DLD1 (cell line): ENCODE measurements around the gene CYTH4.

Source experiments
- in situ Hi-C: cut with HindIII; loops from 2 replicates; pipeline ENCODE4 v1.10.0; 2017; ENCODE audit warnings: low sequenced_read_pairs

CYTH4 gene

GRCh38 chr22:37340331-37341262 lies 58.3 kb downstream of the CYTH4 start:
- in situ Hi-C loops, result no loop called here

DNA sequence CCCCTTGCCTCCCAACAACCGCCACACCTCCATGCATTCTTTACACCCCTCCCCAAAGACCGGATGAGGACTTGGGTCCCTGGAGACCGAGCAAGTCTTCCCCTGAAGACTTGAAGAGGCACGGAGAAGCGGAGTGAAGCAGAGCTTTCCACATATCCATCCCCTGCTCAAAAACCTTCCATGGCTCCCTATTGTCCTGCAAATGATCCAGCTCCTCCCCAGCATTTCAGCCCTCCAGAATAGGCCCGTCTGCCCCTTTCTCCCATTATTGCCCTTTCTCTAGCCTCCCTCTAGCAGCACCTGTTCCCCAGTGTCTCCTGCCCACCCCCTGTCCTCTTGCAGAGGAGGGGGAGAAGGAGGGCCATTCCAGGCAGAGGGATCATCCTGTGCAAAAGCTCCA lies 59.8 kb downstream of the CYTH4 start:
- in situ Hi-C loops, result no loop called here

DNA sequence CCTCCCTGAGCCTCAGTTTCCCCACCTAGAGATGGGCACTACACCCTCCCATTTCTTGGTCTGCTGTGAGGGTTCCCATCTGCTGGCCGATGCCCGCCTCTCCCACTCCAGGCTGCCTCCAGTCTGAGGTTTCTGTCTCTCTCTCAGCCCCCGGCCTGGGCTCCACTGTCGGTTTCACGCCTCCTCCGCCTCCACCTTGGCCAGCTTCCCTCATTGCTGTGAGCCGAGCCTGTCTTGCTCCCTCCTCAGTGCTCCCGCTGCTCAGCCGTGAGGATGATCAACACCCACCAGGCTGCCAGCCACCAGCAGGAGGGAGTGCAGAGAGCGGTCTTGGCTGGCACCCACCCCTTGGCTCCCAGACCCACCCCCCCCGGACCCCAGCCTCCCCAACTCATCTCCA lies 61.0 kb downstream of the CYTH4 start:
- in situ Hi-C loops, result no loop called here

DNA sequence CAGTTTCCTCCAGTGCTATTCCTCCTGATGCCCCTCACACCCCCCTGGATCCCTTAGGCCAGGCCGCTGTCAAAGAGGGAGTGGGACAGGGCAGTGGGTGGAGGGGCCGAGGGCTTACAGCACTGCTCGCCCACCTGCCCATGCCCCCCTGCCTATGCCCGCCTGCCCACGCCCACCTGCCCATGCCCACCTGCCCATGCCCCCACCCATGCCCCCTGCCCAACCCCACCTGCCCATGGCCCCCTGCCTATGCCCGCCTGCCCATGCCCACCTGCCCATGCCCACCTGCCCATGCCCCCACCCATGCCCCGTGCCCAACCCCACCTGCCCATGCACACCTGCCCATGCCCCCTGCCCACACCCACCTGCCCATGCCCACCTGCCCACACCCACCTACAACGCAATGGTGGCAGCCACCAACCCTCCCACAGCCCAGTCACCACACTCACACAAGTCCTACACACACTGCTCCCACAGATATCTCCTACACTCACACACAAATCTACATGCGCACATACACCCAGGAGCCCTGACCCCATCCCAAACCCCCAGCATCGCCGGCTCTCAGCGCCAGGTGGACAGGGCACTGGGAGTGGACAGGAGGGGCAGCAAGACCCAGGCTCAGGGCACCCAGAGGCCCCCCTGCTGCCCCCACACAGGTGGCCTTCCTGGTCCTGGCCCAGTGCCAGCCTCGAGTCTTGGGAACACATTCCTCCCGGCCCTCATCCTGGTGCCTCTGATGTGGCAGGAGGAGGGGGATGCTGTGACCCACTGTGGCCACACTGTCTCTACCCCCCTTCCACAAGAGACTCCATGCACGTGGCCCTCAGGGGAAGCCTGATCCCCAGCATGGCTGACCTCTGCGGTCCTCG lies 61.8 kb downstream of the CYTH4 start:
- in situ Hi-C loops, result no loop called here

GRCh38 chr22:37344735-37345449 lies 62.6 kb downstream of the CYTH4 start:
- in situ Hi-C loops, result no loop called here

DNA sequence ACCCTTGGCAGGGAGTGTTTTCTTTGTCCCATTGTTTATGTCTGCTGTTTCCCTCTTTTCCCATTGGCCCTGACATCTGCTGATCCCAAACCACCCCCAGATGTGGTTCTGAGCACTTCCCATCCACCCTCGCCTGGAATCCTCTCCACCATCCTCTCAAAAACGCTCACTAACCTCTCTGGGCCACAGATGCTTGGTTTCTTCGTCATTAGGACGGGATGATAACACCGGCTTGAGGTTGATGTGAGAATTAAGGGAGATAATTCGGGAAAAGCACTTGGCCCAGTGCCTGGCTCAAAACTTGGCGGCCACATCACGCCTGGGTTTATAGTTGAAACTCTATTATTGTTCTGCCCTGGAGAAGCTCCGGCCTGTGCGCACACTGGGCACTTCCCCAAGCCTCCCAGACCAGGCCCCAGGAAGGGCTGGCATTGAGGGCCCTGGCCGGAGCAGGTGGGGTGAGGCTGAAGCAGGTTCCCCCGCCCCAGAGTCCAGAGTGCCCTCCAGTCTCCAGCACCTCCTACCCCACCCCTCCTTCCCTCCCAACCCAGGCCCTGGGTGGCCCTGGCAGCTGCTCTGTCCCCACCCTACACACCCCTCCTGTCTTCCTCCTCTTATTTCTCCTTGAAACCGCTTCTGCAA lies 63.7 kb downstream of the CYTH4 start:
- in situ Hi-C loops, result no loop called here

DNA sequence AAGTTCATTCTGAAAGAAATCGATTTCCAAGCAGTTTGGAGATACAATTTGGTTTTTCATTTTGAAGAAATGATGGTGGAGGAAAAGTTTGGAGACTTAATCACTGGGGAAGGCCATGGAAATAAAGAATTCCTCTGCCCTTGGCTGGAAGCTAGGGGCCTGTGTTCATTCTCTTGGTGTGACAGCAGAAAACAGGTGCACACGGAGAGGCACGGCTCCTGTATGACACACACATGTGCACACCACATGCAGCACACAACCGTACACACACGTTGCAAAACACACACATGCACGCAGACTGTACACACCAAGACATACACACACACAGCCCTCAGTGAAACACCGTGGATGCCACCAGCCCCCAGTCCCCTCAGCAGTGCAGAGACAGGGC lies 64.2 kb downstream of the CYTH4 start:
- in situ Hi-C loops, result no loop called here

DNA sequence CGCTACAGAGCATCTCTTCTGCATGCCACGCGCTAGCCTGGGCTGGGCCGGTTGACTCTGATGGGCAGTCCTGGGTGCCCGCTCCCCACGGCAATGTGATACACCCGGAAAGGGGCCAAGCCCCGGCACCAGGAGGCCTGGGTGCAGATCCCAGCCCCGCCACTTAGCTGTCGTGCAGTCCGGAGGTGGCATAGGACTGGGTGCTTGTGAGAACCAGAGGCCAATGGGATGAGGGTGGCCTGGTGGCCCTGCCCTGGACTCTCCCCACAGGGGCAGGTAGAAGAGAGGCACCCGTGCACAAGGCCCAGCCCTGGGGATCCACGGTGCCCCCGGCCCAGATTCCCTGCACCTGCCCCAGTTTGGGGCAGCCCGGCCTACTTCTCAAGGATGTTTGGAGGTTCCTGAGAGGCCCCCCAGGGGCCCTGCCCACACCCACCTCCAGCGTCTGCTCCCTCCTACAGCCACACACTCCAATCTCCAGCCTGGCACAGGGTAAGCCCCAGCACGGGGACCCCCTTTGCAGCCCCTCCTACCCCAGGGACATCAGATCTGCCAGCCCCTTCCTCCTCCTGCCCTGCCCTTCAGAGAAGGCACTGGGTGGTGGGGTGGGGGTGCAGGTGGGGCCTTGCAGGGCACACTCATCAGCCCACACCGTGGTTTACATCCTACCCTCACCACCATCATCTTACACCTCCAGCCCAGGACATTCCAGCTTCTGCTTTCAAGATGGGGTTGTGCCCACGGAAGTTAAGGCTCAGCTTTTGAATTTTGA lies 66.9 kb downstream of the CYTH4 start:
- in situ Hi-C loops, result no loop called here

DNA sequence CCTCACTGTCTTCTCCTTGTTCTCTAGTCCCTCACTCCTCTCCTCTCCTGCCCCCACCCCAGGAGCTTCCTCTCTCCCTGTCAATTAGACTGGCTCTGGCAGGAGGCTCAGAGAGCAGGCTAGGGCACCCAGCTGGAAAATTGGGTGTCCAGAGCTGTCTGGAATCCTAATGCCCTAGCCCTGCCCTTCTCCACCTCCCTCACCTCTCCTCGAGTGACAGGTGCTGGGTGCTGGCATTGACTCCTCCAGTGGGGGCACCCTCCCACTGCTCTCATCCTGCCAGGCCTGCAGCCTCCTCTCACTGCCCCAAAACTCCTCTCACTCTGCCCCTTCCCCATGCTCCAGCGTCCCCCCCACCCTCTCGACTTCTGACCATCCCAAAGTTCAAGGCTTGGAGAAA lies 68.9 kb downstream of the CYTH4 start:
- in situ Hi-C loops, result no loop called here

- in situ Hi-C loops, result no loop called here
Measured at GRCh38 chr22:37352481-37352880, 70.2 kb downstream of the CYTH4 start.

- in situ Hi-C loops, result no loop called here
Measured at GRCh38 chr22:37353839-37354238, 71.5 kb downstream of the CYTH4 start.

- in situ Hi-C loops, result no loop called here
Measured at GRCh38 chr22:37354261-37354660, 72.0 kb downstream of the CYTH4 start.

DNA sequence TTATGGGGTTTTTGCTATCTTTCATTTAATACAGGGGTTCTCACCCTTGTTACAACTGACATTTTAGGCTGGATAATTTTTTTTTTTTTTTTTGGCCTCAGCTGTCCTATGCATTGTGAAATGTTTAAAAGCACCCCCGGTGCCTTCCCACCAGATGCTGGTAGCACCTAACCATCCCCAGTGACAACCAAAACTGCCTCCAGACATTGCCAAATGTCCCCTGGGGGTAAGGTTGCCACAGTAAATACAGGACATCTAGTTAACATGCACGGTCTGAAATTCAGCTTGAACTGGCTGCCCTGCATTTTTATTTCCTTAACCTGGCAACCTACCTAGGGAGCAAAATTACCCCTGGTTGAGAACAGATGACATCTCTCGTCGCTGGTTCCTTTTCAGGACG lies 72.4 kb downstream of the CYTH4 start:
- in situ Hi-C loops, result no loop called here

- in situ Hi-C loops, result no loop called here
Measured at GRCh38 chr22:37355174-37355573, 72.9 kb downstream of the CYTH4 start.

GRCh38 chr22:37356922-37357321 lies 74.6 kb downstream of the CYTH4 start:
- in situ Hi-C loops, result no loop called here

DNA sequence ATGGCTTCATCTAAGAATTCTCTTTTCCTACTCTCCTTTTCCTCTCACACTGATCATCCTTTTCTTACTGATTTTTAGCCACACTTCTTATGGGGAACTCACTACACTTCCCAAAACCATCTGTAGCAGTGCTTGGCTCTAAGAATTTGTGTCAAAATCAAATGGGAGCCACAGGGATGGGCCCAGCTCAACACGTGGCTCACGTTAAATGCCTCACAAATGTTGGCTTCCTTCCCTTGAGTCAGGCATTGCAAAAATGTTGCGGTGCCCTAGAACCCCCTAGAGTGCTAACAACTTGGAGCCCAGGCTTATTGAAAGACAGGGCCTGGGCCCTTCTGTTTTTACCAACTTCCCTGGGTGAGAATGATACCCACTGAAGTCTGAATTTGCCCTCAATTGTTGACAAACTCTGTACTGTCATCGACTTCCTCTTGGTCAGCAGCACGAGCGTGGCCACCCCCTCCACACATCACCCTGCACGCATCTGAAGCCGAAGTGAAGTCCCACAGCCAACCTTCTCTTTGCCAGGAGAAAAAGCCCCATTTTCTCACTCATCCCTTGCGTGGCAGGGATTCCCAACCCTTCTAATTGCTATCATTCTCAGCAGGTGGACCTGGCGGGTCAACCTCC lies 75.3 kb downstream of the CYTH4 start:
- in situ Hi-C loops, result no loop called here

GRCh38 chr22:37358386-37358785 lies 76.1 kb downstream of the CYTH4 start:
- in situ Hi-C loops, result no loop called here

DNA sequence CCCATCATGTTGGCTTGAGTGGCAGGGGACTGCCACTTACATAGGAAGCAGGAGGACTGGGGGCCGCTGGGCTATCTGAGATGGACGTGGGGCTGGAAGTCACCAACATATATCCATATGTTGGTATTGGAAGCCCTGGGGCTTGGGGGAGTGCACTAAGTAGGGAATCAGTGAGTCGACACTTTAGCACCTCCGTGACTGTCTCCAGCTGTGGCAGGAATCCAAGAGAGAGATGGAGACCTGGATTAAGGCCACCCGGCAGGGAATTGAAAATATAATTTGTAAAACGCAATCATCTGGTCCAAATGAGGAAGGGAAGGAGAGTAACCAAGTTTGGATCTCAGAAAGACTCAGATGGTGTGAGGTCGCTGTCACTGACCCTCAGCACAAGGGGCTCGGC lies 76.6 kb downstream of the CYTH4 start:
- in situ Hi-C loops, result no loop called here

DNA sequence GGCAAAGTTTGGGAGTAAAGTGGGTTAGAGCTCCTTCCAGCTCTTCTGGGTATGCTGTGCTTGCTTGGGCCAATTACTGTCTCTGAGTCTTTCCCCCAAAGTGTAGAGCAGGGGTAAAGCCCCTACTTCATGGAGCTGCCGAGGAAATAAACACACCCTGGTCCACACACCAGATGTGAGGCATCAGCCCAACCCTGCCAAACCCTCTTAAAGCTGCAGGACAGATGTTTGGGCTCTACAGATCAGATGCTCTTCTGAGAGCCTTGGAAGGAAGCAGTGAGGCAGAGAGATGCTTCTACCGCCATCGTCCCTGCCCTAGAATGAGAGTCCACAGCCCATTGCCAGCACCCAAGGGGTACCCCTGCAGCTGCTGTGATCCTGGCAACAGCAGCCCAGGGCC lies 80.3 kb downstream of the CYTH4 start:
- in situ Hi-C loops, result no loop called here
